Stimulated activated CD4-positive, alpha-beta T cell treated with anti-CD3 and anti-CD28 coated beads, Interleukin-2, amount 100 ng/mL, for 4 hours (primary cell): ENCODE results near the gene SLC26A11.
A peak's percentile ranks its signal among the peaks of the same experiment; 100 is the strongest.

Source experiments
- DNase-seq: peaks from one replicate; pipeline ENCODE4 v3.0.0-alpha.2; 2020; ENCODE audit warnings: low read depth

Gene SLC26A11

GRCh38 chr17:80217703-80218362 is 2.4 kb upstream of the SLC26A11 start:
- DNase-seq: no peak

- no peak for DNase-seq
These were observed 1.8 kb upstream of the SLC26A11 start for GRCh38 chr17:80218391-80218790.

GRCh38 chr17:80219013-80219762 is 1.0 kb upstream of the SLC26A11 start:
- peak; percentile 87 for DNase-seq

GRCh38 chr17:80219763-80220053 is 519 bp upstream of the SLC26A11 start:
- no peak for DNase-seq

- no peak for DNase-seq
These were observed 549 bp downstream of the SLC26A11 start for GRCh38 chr17:80220736-80221215.

- DNase-seq: no peak
These were observed 1.3 kb downstream of the SLC26A11 start for GRCh38 chr17:80221351-80222105.

GRCh38 chr17:80222376-80223141 is 2.3 kb downstream of the SLC26A11 start:
- no peak for DNase-seq

- no peak for DNase-seq
These were observed 3.1 kb downstream of the SLC26A11 start for GRCh38 chr17:80223142-80223815.

GRCh38 chr17:80223838-80224497 is 3.7 kb downstream of the SLC26A11 start:
- no peak for DNase-seq

- no peak for DNase-seq
These were observed 4.5 kb downstream of the SLC26A11 start for GRCh38 chr17:80224683-80225082.

- DNase-seq: no peak
These were observed 5.0 kb downstream of the SLC26A11 start for GRCh38 chr17:80225230-80225629.

- DNase-seq: no peak
These were observed 6.9 kb downstream of the SLC26A11 start for GRCh38 chr17:80227156-80227555.

GRCh38 chr17:80227666-80228065 is 7.4 kb downstream of the SLC26A11 start:
- no peak for DNase-seq

- no peak for DNase-seq
These were observed 8.2 kb downstream of the SLC26A11 start for GRCh38 chr17:80228477-80228876.

GRCh38 chr17:80229011-80229410 is 8.8 kb downstream of the SLC26A11 start:
- DNase-seq: no peak

- no peak for DNase-seq
These were observed 12.2 kb downstream of the SLC26A11 start for GRCh38 chr17:80232438-80232837.

- DNase-seq: no peak
These were observed 13.0 kb downstream of the SLC26A11 start for GRCh38 chr17:80233202-80233601.

GRCh38 chr17:80236911-80237310 is 16.7 kb downstream of the SLC26A11 start:
- no peak for DNase-seq

GRCh38 chr17:80237386-80237785 is 17.2 kb downstream of the SLC26A11 start:
- DNase-seq: no peak

- DNase-seq: no peak
These were observed 22.3 kb downstream of the SLC26A11 start for GRCh38 chr17:80242505-80242904.
